B cell (primary cell): ENCODE results near the gene TNIK. TPM values are rescaled to one million over a fixed set of nuclear protein-coding genes. Genes with fewer than 3 reads are reported as not detected.

ENCODE experiments used
- ATAC-seq: fragments of 200-7000 bp; cut with Tn5 transposase; one replicate; pipeline ENCODE4 v1.10.0; 2021; ENCODE audit warnings: low read depth, mild to moderate bottlenecking, moderate number of reproducible peaks, moderate library complexity
- CTCF ChIA-PET: fragments of 350-600 bp; sonication (Branson Sonifier 250); formaldehyde crosslinking; loops from one replicate; lab custom pipeline; 2021; ENCODE audit warnings: antibody characterized with exemption, inconsistent platforms; lab: Charles Lee
- POLR2A ChIA-PET: fragments of 350-600 bp; sonication (Branson Sonifier 250); formaldehyde crosslinking; loops from one replicate; lab custom pipeline; 2021; ENCODE audit warnings: antibody characterized with exemption; lab: Charles Lee
- DNase-seq: peaks from one replicate; pipeline ENCODE4 v3.0.0; 2013
- H2AFZ ChIP-seq: 2 replicates; pipeline ENCODE4 v1.6.1; 2012; ENCODE audit warnings: mild to moderate bottlenecking, low read depth, low read length; ENCODE audit not compliant: insufficient read depth, poor library complexity, severe bottlenecking
- H3K27ac ChIP-seq, 2 donors: 1 replicate in 1 of 2; 2 replicates in 1 of 2; pipeline ENCODE4 v1.5.1; 2012 to 2013; ENCODE audit warnings: low read length in 2 of 2, mild to moderate bottlenecking in 2 of 2, moderate library complexity in 1 of 2
- H3K27me3 ChIP-seq, 4 experiments: fragments of 200-600 bp in 1 of 4; sonication (generic) in 1 of 4; replicated peaks in 1 of 4; 1 replicate in 2 of 4; 2 replicates in 2 of 4; pipeline versions ENCODE4 v1.6.1 to v1.7.0; 2013 to 2016; ENCODE audit warnings: low read length in 3 of 4, mild to moderate bottlenecking in 2 of 4, mixed read lengths in 1 of 4, moderate library complexity in 1 of 4; ENCODE audit not compliant: insufficient read depth in 4 of 4, control insufficient read depth in 3 of 4; ENCODE audit errors: control extremely low read depth in 1 of 4
- H3K36me3 ChIP-seq, 2 experiments: replicated peaks in 1 of 2; 1 replicate in 1 of 2; 2 replicates in 1 of 2; pipeline versions ENCODE4 v1.6.1 to v1.7.1; 2013; ENCODE audit warnings: low read length in 1 of 2; ENCODE audit not compliant: insufficient read depth in 2 of 2, control insufficient read depth in 1 of 2; ENCODE audit errors: control extremely low read depth in 1 of 2, extremely low read depth in 1 of 2
- H3K4me1 ChIP-seq, 2 donors: fragments of 200-600 bp in 1 of 2; sonication (generic) in 1 of 2; 1 replicate in 1 of 2; 2 replicates in 1 of 2; pipeline versions ENCODE4 v1.5.1 to v1.6.1; 2013 to 2017; ENCODE audit warnings: low read length in 2 of 2; ENCODE audit not compliant: control insufficient read depth in 2 of 2, insufficient read depth in 2 of 2
- H3K4me2 ChIP-seq: replicated peaks from 2 replicates; pipeline ENCODE3; 2012; ENCODE audit warnings: mild to moderate bottlenecking, low read depth, low read length; ENCODE audit not compliant: poor library complexity, severe bottlenecking
- H3K4me3 ChIP-seq, 5 experiments: fragments of 200-600 bp in 1 of 5; sonication (generic) in 1 of 5; 1 replicate in 3 of 5; 2 replicates in 2 of 5; pipeline versions ENCODE4 v1.5.1 to v1.7.0; 2011 to 2016; ENCODE audit warnings: low read length in 4 of 5, mild to moderate bottlenecking in 4 of 5, low read depth in 2 of 5, control low read depth in 1 of 5, moderate library complexity in 1 of 5; ENCODE audit not compliant: insufficient read depth in 1 of 5; ENCODE audit errors: control extremely low read depth in 1 of 5, extremely low read depth in 1 of 5
- H3K79me2 ChIP-seq: fragments of 200-600 bp; sonication (generic); one replicate; pipeline ENCODE4 v1.6.0; 2016; ENCODE audit warnings: low read length; ENCODE audit not compliant: control insufficient read depth, insufficient read depth
- H3K9ac ChIP-seq: fragments of 200-600 bp; sonication (generic); 2 replicates; pipeline ENCODE4 v1.6.1; 2017; ENCODE audit warnings: mild to moderate bottlenecking, low read length, moderate library complexity
- H3K9me3 ChIP-seq, 3 donors: one replicate each; pipeline versions ENCODE4 v1.6.1 to v1.7.1; 2013; ENCODE audit warnings: low read length in 2 of 3; ENCODE audit not compliant: control insufficient read depth in 2 of 3, insufficient read depth in 1 of 3; ENCODE audit errors: control extremely low read depth in 1 of 3
- H4K20me1 ChIP-seq: 2 replicates; pipeline ENCODE4 v1.6.0; 2012; ENCODE audit warnings: mild to moderate bottlenecking, low read length; ENCODE audit not compliant: insufficient read depth, control insufficient read depth, poor library complexity, severe bottlenecking
- H3K27ac Mint-ChIP-seq: one replicate; pipeline ENCODE4 v1.8.0; 2021; ENCODE audit warnings: mixed read lengths
- H3K27me3 Mint-ChIP-seq: one replicate; pipeline ENCODE4 v1.8.0; 2021; ENCODE audit warnings: mixed read lengths
- H3K4me1 Mint-ChIP-seq: one replicate; pipeline ENCODE4 v1.8.0; 2021; ENCODE audit warnings: mixed read lengths
- H3K4me3 Mint-ChIP-seq: one replicate; pipeline ENCODE4 v1.8.0; 2021; ENCODE audit warnings: mixed read lengths
- H3K9me3 Mint-ChIP-seq: one replicate; pipeline ENCODE4 v1.8.0; 2022; ENCODE audit warnings: mixed read lengths; ENCODE audit not compliant: insufficient read depth
- CTCF ChIP-seq: fragments of 200-600 bp; IDR thresholded peaks from one replicate; pipeline ENCODE4 v1.8.0; 2022; ENCODE audit warnings: antibody characterized with exemption, mild to moderate bottlenecking
- EZH2 ChIP-seq: IDR thresholded peaks from 2 replicates; pipeline ENCODE4 v1.6.1; 2012; ENCODE audit warnings: borderline replicate concordance, low read depth, mild to moderate bottlenecking, moderate library complexity, low read length; ENCODE audit not compliant: insufficient read depth, poor library complexity, severe bottlenecking
- WGBS: methylation state at CpG from one replicate; pipeline ENCODE4 v1.1.5; 2013; ENCODE audit warnings: missing lambda C conversion rate; ENCODE audit not compliant: insufficient coverage; 5-methylcytosine and 5-hydroxymethylcytosine counted together
- intact Hi-C: fragments of 100-400 bp; cut with micrococcal nuclease; formaldehyde crosslinking; loops from one replicate; pipeline ENCODE4 v1.10.0; 2022
- polyA plus RNA-seq: library from polyadenylated mRNA; depleted of rRNA; stranded (reverse); fragments of >200 nt; gene quantifications from 2 replicates; pipeline ENCODE4 v1.2.3, GENCODE V29; 2012
- total RNA-seq, 2 donors: library from RNA; stranded (reverse); fragments of 120-200 nt in 1 of 2; gene quantifications; 1 replicate in 1 of 2; 2 replicates in 1 of 2; pipeline versions ENCODE4 v1.2.3 to v1.2.4, GENCODE V29; 2013 to 2022

The TNIK gene
- total and polyA plus RNA-seq, 2 donors (not counting 1 experiment from before 2014, with no cell fraction given) = 0.66 to 7.7 TPM

DNA sequence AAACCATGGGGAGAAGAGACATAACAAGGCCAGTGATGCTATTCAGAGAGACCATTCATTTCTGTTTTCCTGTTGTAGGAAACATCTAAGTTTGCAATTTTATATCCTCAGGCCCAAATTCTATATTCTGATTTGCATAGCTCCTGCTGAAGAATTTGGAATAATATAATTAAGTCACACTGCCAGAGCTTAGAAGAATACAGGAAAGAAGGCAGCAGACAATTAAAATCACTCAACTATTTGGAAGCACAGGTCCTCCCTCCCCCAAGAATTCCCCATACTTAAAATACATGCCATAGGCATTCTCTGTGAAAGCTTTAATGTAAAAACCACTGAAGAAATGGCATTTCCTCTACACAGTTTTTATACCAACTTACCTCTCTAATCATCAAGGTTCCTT lies 366.7 kb downstream of the TNIK start:
- Histone ChIP-seq H3K9me3 (no peaks in the 10 kb centered on the region), H3K4me2 (no peak overlapping the region), H3K79me2 (no peaks in the 10 kb centered on the region), H3K4me1 (no peaks in the 10 kb centered on the region), H3K27me3 (no peaks in the 10 kb centered on the region), H3K36me3 (no peaks in the 10 kb centered on the region), H2AFZ (no peak overlapping the region), H3K27ac (no peak overlapping the region), H3K4me3 (no peak overlapping the region), H4K20me1 (no peaks in the 10 kb centered on the region), H3K9ac (no peak overlapping the region)
- Mint-ChIP-seq H3K27me3 (no peaks in the 10 kb centered on the region), H3K4me3 (no peak overlapping the region), H3K4me1 (no peaks in the 10 kb centered on the region), H3K27ac (no peak overlapping the region), H3K9me3 (no peaks in the 10 kb centered on the region)
- TF ChIP-seq EZH2 = no peak
- TF ChIP-seq CTCF = no peak
- ChIA-PET POLR2A (no interaction called here), CTCF (interaction anchor here (0.6 kb wide), 1 partner anchor 1241 kb away, joined by 5 read pairs; no protein-coding TSS in a partner anchor)
- DNase-seq (no peak), ATAC-seq (no peak)
- intact Hi-C loops = no loop called here

DNA sequence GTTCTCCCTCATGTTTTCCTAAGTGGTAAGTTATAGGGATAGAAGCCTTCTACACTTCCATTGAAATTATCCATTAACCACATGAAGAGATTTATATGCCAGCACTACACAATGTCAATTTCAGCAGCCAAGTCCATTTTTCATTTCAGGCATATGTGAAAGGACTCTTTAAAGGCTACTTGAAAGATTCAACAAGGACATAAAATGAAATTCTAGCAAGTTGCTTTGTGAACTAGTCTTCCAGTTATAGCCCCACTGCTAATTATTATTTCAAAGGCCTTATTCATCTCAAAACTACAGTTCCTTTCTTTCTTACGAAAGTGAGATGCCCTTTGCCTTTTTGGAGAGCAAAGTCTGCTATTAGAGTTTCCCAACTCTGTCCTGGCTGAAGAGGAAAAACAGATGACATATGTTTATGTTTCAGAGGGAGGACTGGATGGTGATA lies 367.7 kb downstream of the TNIK start:
- ATAC-seq = no peak
- Histone ChIP-seq H4K20me1 (no peaks in the 10 kb centered on the region), H3K9ac (no peak overlapping the region), H3K36me3 (no peaks in the 10 kb centered on the region), H3K4me1 (no peaks in the 10 kb centered on the region), H3K27ac (no peak overlapping the region), H3K79me2 (no peaks in the 10 kb centered on the region), H2AFZ (no peak overlapping the region), H3K27me3 (no peaks in the 10 kb centered on the region), H3K9me3 (no peaks in the 10 kb centered on the region), H3K4me2 (no peak overlapping the region), H3K4me3 (no peak overlapping the region)
- no peaks in the 10 kb centered on the region for H3K9me3 Mint-ChIP-seq
- ChIA-PET CTCF (no interaction called here), POLR2A (no interaction called here)
- no peaks in the 10 kb centered on the region for H3K4me1 Mint-ChIP-seq
- H3K27me3 Mint-ChIP-seq = no peaks in the 10 kb centered on the region
- DNase-seq = no peak
- no peak overlapping the region for H3K27ac Mint-ChIP-seq
- intact Hi-C loops = no loop called here
- TF ChIP-seq CTCF = no peak
- no peak for TF ChIP-seq EZH2
- H3K4me3 Mint-ChIP-seq = no peak overlapping the region
- WGBS = no CpG with 5 or more reads among the region's 1 CpG
